GM20000 (cell line): ENCODE data around the gene C8G.

ENCODE experiments used
- DNase-seq: peaks from one replicate; pipeline ENCODE4 v3.0.0; 2012; ENCODE audit warnings: low spot score
- TF ChIP-seq, protein P1 (sequence below): IDR thresholded peaks from 2 replicates; pipeline ENCODE4 v1.5.1; 2012; ENCODE audit warnings: mild to moderate bottlenecking, control low read depth; ENCODE audit errors: extremely low read depth, missing control alignments

C8G gene

DNA sequence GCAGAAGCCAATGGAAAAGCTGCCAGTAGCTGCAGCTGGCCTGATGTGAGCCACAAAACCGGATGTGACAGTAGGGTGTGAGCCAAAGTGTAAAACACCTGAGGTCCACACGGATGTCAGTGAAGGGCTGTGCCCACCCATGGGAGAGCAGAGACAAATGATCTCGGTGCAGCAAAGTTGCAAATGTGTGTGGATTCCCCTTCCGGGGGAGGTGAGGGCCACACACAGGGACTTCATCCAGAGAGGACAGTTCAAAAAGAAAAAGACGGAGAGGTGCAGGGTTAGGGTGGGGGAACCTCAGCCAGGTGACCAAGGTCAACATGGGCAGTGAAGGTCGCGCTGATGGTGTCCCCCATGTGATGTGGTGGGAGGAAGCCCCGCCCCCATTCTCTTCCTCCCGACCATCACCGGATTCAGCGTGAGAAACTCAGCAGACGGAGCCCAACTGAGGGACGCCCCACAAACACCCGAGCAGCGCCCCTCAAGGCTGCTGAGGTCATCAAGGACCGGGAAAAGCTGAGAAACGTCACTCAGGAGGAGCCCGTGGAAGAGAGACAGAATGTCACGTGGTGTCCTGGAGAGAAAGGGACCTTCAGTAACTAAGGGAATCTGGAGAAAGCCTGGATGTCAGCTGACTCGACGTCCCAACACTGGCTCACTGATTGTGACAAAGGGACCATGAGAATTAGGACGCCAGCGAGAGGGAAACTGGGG is 20.9 kb downstream of the C8G start:
- no peak for DNase-seq
- TF ChIP-seq, protein P1, sequence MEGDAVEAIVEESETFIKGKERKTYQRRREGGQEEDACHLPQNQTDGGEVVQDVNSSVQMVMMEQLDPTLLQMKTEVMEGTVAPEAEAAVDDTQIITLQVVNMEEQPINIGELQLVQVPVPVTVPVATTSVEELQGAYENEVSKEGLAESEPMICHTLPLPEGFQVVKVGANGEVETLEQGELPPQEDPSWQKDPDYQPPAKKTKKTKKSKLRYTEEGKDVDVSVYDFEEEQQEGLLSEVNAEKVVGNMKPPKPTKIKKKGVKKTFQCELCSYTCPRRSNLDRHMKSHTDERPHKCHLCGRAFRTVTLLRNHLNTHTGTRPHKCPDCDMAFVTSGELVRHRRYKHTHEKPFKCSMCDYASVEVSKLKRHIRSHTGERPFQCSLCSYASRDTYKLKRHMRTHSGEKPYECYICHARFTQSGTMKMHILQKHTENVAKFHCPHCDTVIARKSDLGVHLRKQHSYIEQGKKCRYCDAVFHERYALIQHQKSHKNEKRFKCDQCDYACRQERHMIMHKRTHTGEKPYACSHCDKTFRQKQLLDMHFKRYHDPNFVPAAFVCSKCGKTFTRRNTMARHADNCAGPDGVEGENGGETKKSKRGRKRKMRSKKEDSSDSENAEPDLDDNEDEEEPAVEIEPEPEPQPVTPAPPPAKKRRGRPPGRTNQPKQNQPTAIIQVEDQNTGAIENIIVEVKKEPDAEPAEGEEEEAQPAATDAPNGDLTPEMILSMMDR: no peak

DNA sequence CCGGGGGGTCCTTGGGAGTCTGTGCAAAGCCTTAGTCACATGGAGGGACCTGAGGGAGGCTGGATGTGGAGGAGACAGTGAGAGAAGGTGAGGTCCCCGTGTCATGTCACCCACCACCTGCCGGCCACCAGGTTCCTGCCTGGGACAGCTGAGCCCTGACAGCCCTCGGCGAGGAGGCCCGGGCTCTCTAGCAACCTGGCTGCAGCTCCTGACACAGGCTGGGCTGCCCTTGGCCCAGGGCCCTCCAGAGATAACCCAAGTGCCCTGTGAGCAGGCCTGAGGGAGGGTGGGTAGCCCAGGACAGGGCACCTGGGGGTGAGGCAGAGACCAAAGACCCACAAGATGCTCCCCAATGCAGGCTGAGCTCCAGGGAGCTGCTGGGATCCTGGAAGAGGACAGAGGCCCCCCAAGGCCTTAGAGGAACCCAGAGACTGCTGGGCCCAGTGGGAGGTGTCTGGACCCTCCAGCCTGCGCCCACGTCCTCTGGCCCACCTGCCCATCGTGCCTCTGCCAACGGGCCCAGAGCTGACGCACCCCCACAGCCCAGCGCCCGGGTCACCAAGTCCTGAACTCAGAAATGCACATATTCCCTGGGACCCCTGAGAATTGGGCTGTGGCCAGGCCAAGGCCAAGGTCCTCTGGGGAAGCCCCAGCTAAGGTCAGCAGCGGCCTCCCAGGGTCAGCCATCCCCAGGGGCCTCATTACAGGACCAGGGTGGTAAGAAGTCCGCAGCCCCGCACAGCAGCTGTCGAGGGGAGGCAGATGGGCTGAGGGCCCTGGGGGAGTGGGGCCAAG is 23.5 kb downstream of the C8G start:
- DNase-seq: no peak

DNA sequence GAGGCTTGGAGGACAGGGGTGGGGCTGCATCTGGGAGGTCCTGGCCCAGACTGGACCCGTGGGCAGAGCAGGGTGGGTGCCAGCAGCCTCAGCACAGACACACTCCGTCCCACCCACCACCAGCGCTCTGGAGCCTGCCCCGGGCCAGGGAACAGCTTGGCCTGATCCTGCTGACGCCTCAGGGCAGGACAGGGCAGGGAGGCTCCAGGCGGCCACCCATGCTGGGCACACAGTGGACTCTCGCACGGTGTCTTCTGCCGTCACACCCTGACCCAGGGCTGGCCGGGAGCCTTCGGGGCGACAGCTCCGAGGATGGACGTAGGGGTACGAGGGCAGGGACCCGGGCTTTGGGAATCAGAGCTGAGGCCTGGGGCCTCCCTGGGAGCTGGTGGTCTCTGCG is 24.1 kb downstream of the C8G start:
- no peak for DNase-seq
- TF ChIP-seq, protein P1: no peak

More for the DNA sequence above, 23.5 kb downstream of the C8G start:
- TF ChIP-seq, protein P1: no peak

DNA sequence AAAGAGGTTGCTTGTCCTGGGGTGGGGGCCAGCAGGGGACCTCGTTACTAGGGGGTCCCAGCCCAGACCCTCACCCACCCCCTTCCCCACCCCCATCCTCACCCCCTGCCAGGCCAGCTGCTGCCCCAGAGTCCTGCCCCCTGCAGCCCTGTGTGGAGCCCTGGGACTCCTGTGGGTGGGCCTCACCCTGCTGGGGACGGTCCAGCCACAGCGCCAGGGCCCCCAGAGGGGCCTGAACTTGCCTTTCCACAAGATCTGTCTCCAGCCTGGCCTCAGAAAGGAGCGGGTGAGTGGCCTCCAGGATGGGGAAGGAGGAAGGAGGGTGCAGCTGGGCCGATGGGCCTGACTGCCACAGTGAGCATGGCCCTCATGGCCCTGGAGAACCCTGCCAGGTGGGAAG is 24.7 kb downstream of the C8G start:
- TF ChIP-seq, protein P1: no peak
- DNase-seq: no peak

DNA sequence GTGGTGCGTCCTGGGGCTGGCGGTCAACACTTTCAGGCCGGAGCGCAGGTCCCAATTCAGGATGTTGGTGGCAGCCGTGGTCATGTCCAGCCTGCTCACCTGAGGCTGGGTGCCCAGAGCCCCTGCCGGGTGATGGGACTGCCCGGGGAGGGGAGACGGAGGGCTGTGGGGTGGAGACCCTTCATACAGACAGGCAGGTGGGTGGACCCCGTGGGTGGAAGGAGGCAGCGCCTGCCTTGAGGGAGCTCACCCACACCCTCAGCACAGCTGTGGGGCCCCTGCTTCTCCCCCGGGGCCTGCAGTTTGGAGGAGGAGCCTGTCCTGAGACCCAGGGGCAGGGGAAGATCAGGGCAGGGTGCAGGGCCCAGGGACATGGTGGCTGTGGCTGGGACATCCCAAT is 25.3 kb downstream of the C8G start:
- TF ChIP-seq, protein P1: no peak
- DNase-seq: no peak

DNA sequence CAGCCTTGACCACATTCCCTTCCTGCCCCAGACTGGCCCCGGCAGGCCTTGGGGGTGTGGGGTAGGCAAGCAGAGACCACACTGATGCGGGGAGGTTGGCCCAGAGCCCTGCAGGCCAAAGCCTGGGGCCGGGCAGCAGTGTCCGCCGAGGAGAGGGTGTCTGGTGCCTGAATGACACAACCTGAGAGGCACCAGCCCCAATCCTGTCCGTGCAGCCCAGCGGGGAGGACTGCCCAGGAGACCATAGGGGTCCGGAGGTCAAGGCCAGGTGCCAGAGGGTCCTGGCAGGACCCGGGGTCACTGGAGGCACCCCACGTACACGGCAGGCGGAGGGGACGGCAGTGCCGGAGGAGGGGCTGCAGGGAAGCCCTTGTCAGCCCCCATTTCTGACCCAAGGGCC is 26.7 kb downstream of the C8G start:
- DNase-seq: no peak
- TF ChIP-seq, protein P1: no peak

DNA sequence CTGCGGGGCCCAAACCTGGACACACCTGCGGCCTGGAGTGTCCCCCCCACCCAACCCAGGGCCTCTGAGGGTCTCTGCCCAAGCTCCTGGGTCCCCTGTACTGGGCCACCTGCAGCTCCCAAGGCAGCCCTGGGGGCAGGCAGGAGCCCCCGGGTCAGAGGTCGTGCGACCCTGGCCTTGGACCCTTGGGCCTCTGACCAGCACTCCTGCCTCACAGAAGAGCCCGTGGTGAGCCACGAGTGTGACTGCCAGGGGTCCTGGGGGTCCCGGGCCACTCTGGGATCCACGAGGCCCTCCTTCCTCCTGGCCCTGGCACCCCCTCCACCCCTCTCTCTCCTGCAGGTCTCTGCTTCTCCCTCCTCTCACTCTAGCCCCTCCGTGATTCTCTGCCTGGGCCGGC is 27.3 kb downstream of the C8G start:
- no peak for DNase-seq
- TF ChIP-seq, protein P1: no peak
